Mesenchymal stem cell (in vitro differentiated cells and primary cell): ENCODE results near the gene FBXO34.

Experiments used
- DNase-seq: peaks from one replicate; pipeline ENCODE4 v3.0.0-alpha.2; 2013
- H2AFZ ChIP-seq: one replicate; pipeline ENCODE4 v1.6.1; 2013; ENCODE audit warnings: low read depth, mild to moderate bottlenecking, control low read depth, inconsistent platforms, low read length, moderate library complexity
- H2AK5ac ChIP-seq: 2 replicates; pipeline ENCODE4 v1.6.1; 2013; ENCODE audit warnings: low read length, moderate library complexity, mild to moderate bottlenecking, inconsistent platforms; ENCODE audit not compliant: severe bottlenecking
- H2BK120ac ChIP-seq: one replicate; pipeline ENCODE4 v1.6.1; 2013; ENCODE audit warnings: low read depth, mild to moderate bottlenecking, inconsistent platforms, low read length, moderate library complexity
- H2BK12ac ChIP-seq, 2 experiments: one replicate each; pipeline ENCODE4 v1.6.1; 2013; ENCODE audit warnings: inconsistent platforms in 2 of 2, low read length in 2 of 2, mild to moderate bottlenecking in 2 of 2, moderate library complexity in 2 of 2, control low read depth in 1 of 2
- H2BK15ac ChIP-seq: one replicate; pipeline ENCODE4 v1.6.1; 2013; ENCODE audit warnings: mild to moderate bottlenecking, low read depth, inconsistent platforms; ENCODE audit not compliant: poor library complexity, severe bottlenecking
- H2BK5ac ChIP-seq: 2 replicates; pipeline ENCODE4 v1.6.1; 2013; ENCODE audit warnings: low read depth, mild to moderate bottlenecking, low read length, control low read depth, inconsistent platforms; ENCODE audit not compliant: poor library complexity, severe bottlenecking
- H3K14ac ChIP-seq, 2 experiments: one replicate each; pipeline ENCODE4 v1.6.1; 2013; ENCODE audit warnings: inconsistent platforms in 2 of 2, low read length in 2 of 2, control low read depth in 1 of 2, mild to moderate bottlenecking in 1 of 2, moderate library complexity in 1 of 2
- H3K18ac ChIP-seq, 2 experiments: one replicate each; pipeline ENCODE4 v1.6.1; 2013; ENCODE audit warnings: inconsistent platforms in 2 of 2, low read length in 2 of 2, control low read depth in 1 of 2, low read depth in 1 of 2, mild to moderate bottlenecking in 1 of 2
- H3K23ac ChIP-seq, 2 experiments: one replicate each; pipeline ENCODE4 v1.6.1; 2013; ENCODE audit warnings: inconsistent platforms in 2 of 2, low read length in 2 of 2, mild to moderate bottlenecking in 2 of 2, moderate library complexity in 2 of 2, control low read depth in 1 of 2
- H3K27ac ChIP-seq: 2 replicates; pipeline ENCODE4 v1.5.1; 2013; ENCODE audit warnings: mild to moderate bottlenecking, moderate library complexity, low read length, control low read depth, inconsistent platforms; ENCODE audit not compliant: poor library complexity, severe bottlenecking
- H3K27me3 ChIP-seq, 2 experiments: 2 replicates each; pipeline versions ENCODE4 v1.6.1 to v1.7.0; 2013; ENCODE audit warnings: low read length in 2 of 2, mild to moderate bottlenecking in 2 of 2, moderate library complexity in 2 of 2, control low read depth in 1 of 2, inconsistent platforms in 1 of 2; ENCODE audit not compliant: control insufficient read depth in 1 of 2, insufficient read depth in 1 of 2
- H3K36me3 ChIP-seq, 2 experiments: 2 replicates each; pipeline versions ENCODE4 v1.6.1 to v1.7.0; 2013; ENCODE audit warnings: low read length in 2 of 2, control low read depth in 1 of 2, inconsistent platforms in 1 of 2, low read depth in 1 of 2, mild to moderate bottlenecking in 1 of 2; ENCODE audit not compliant: insufficient read depth in 2 of 2, control insufficient read depth in 1 of 2
- H3K4ac ChIP-seq, 2 experiments: one replicate each; pipeline ENCODE4 v1.6.1; 2013; ENCODE audit warnings: inconsistent platforms in 2 of 2, low read length in 2 of 2, mild to moderate bottlenecking in 2 of 2, moderate library complexity in 2 of 2, control low read depth in 1 of 2, low read depth in 1 of 2
- H3K4me1 ChIP-seq: 2 replicates; pipeline ENCODE4 v1.6.1; 2013; ENCODE audit warnings: low read depth, low read length, control low read depth; ENCODE audit not compliant: control insufficient read depth, insufficient read depth
- H3K4me2 ChIP-seq: 2 replicates; pipeline ENCODE4 v1.6.1; 2013; ENCODE audit warnings: low read length, mild to moderate bottlenecking, inconsistent platforms; ENCODE audit not compliant: poor library complexity, severe bottlenecking
- H3K4me3 ChIP-seq, 2 experiments: 2 replicates each; pipeline versions ENCODE4 v1.5.1 to v1.7.0; 2013; ENCODE audit warnings: low read length in 2 of 2, mild to moderate bottlenecking in 2 of 2, control low read depth in 1 of 2, low read depth in 1 of 2; ENCODE audit not compliant: insufficient read depth in 1 of 2
- H3K79me1 ChIP-seq: replicated peaks from 2 replicates; pipeline ENCODE4 v1.6.1; 2013; ENCODE audit warnings: mild to moderate bottlenecking, control low read depth, low read length, inconsistent platforms; ENCODE audit not compliant: poor library complexity, severe bottlenecking
- H3K9ac ChIP-seq: 2 replicates; pipeline ENCODE4 v1.7.0; 2013; ENCODE audit warnings: mild to moderate bottlenecking, low read length, moderate library complexity
- H3K9me3 ChIP-seq: 2 replicates; pipeline ENCODE4 v1.7.0; 2013; ENCODE audit warnings: mild to moderate bottlenecking, low read length; ENCODE audit not compliant: control insufficient read depth
- H4K8ac ChIP-seq: one replicate; pipeline ENCODE4 v1.6.1; 2013; ENCODE audit warnings: inconsistent platforms, mild to moderate bottlenecking, low read length, moderate library complexity
- H4K91ac ChIP-seq: one replicate; pipeline ENCODE4 v1.6.1; 2013; ENCODE audit warnings: mild to moderate bottlenecking, low read length, inconsistent platforms
- WGBS: methylation state at CpG from one replicate; pipeline ENCODE4 v1.1.7; 2013; ENCODE audit warnings: mixed read lengths; 5-methylcytosine and 5-hydroxymethylcytosine counted together

FBXO34 gene

GRCh38 chr14:55356913-55357312 is 85.7 kb downstream of the FBXO34 start:
- no peak for DNase-seq
- WGBS, result 96% methylated on average over 2 of the region's 2 CpGs
- H2BK12ac ChIP-seq, result no peak overlapping the region

DNA sequence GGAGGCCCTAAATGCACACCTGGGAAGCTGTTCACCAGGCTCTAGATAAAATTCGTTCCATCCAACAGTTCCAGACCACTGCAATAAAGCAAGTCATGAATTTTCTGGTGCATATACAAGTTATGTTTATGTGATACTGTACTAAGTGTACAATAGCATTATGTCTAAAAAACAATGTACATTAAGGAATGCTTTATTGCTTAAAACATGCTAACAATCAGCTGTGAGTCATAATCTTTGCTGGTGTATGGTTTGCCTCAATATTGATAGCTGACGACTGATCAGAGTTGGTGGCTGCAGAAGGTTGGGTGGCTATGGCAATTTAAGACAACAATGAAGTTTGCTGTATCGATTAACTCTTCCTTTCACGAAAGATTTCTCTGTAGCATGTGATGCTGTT is 88.1 kb downstream of the FBXO34 start:
- no peak overlapping the region for H3K27ac ChIP-seq
- H3K27me3 ChIP-seq, result no peaks in the 10 kb centered on the region
- no peak overlapping the region for H3K14ac ChIP-seq
- H2BK120ac ChIP-seq, result no peak overlapping the region
- H2AK5ac ChIP-seq, result no peak overlapping the region
- no peak overlapping the region for H3K4me3 ChIP-seq
- WGBS, result 55% methylated on average over 1 of the region's 4 CpGs
- no peak overlapping the region for H2AFZ ChIP-seq
- H2BK15ac ChIP-seq, result no peak overlapping the region
- H4K8ac ChIP-seq, result no peak overlapping the region
- DNase-seq, result peak; percentile 17
- peaks cover 33% of the 10 kb centered on the region for H3K79me1 ChIP-seq
- H3K4ac ChIP-seq, result no peak overlapping the region
- no peak overlapping the region for H3K18ac ChIP-seq
- H2BK12ac ChIP-seq, result no peak overlapping the region
- no peak overlapping the region for H4K91ac ChIP-seq
- H3K36me3 ChIP-seq, result peaks cover 28 to 29% of the 10 kb centered on the region in 2 experiments
- H3K9ac ChIP-seq, result no peak overlapping the region
- no peak overlapping the region for H3K4me2 ChIP-seq
- no peak overlapping the region for H3K23ac ChIP-seq
- H3K9me3 ChIP-seq, result no peaks in the 10 kb centered on the region
- H2BK5ac ChIP-seq, result no peak overlapping the region
- peaks cover 2% of the 10 kb centered on the region for H3K4me1 ChIP-seq

More at GRCh38 chr14:55356913-55357312, 85.7 kb downstream of the FBXO34 start:
- H3K79me1 ChIP-seq, result peaks cover 42% of the 10 kb centered on the region
- no peak overlapping the region for H3K9ac ChIP-seq
- no peak overlapping the region for H3K4me3 ChIP-seq
- H3K4me2 ChIP-seq, result no peak overlapping the region
- no peak overlapping the region for H3K4ac ChIP-seq
- H3K9me3 ChIP-seq, result no peaks in the 10 kb centered on the region
- no peak overlapping the region for H2AFZ ChIP-seq
- no peak overlapping the region for H2BK5ac ChIP-seq
- H3K23ac ChIP-seq, result no peak overlapping the region
- H2BK15ac ChIP-seq, result no peak overlapping the region
- no peak overlapping the region for H2AK5ac ChIP-seq
- no peak overlapping the region for H3K14ac ChIP-seq
- H3K27ac ChIP-seq, result no peak overlapping the region
- no peaks in the 10 kb centered on the region for H3K27me3 ChIP-seq
- no peak overlapping the region for H4K8ac ChIP-seq
- H3K18ac ChIP-seq, result no peak overlapping the region
- peaks cover 29 to 34% of the 10 kb centered on the region in 2 experiments for H3K36me3 ChIP-seq
- H4K91ac ChIP-seq, result no peak overlapping the region
- H2BK120ac ChIP-seq, result no peak overlapping the region
- peaks cover 4% of the 10 kb centered on the region for H3K4me1 ChIP-seq

DNA sequence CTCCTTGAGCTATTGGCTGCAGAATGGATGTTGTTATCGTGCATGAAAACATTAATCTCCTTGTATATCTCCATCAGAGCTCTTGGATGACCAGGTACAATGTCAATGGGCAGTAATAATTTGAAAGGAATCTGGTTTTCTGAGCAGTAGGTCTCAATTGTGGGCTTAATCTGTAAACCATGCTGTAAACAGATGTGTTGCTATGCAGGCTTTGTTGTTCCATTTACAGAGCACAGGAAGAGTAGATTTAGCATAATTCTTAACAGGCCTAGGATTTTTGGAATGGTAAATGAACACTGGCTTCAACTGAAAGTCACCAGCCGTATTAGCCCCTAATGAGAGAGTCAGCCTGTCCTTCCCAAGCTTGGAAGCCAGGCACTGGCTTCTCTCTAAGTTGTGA is 90.0 kb downstream of the FBXO34 start:
- no peak for DNase-seq
- no peak overlapping the region for H3K23ac ChIP-seq
- H3K36me3 ChIP-seq, result peaks cover 23% of the 10 kb centered on the region in 2 experiments
- H2AFZ ChIP-seq, result no peak overlapping the region
- no peak overlapping the region for H2BK15ac ChIP-seq
- no peak overlapping the region for H2AK5ac ChIP-seq
- no peaks in the 10 kb centered on the region for H3K9me3 ChIP-seq
- H3K4ac ChIP-seq, result no peak overlapping the region
- no peak overlapping the region for H2BK5ac ChIP-seq
- H3K79me1 ChIP-seq, result peaks cover 17% of the 10 kb centered on the region
- H2BK120ac ChIP-seq, result no peak overlapping the region
- no peak overlapping the region for H3K18ac ChIP-seq
- no peak overlapping the region for H4K8ac ChIP-seq
- peaks cover 2% of the 10 kb centered on the region for H3K4me1 ChIP-seq
- 80% methylated on average over 2 of the region's 2 CpGs for WGBS
- H3K27ac ChIP-seq, result no peak overlapping the region
- no peaks in the 10 kb centered on the region for H3K27me3 ChIP-seq
- H3K4me2 ChIP-seq, result no peak overlapping the region
- no peak overlapping the region for H2BK12ac ChIP-seq
- no peak overlapping the region for H3K4me3 ChIP-seq
- no peak overlapping the region for H3K14ac ChIP-seq
- H4K91ac ChIP-seq, result no peak overlapping the region
- no peak overlapping the region for H3K9ac ChIP-seq

- H3K23ac ChIP-seq, result no peak overlapping the region
- no peak overlapping the region for H2BK12ac ChIP-seq
- H3K9me3 ChIP-seq, result no peaks in the 10 kb centered on the region
- no peak overlapping the region for H4K8ac ChIP-seq
- no peak overlapping the region for H2BK120ac ChIP-seq
- H2BK15ac ChIP-seq, result no peak overlapping the region
- no peak overlapping the region for H3K18ac ChIP-seq
- H2BK5ac ChIP-seq, result no peak overlapping the region
- H2AFZ ChIP-seq, result no peak overlapping the region
- H3K27ac ChIP-seq, result no peak overlapping the region
- no peak overlapping the region for H3K9ac ChIP-seq
- no peak overlapping the region for H3K4ac ChIP-seq
- H3K36me3 ChIP-seq, result peaks cover 29 to 62% of the 10 kb centered on the region in 2 experiments
- H3K27me3 ChIP-seq, result no peaks in the 10 kb centered on the region
- peaks cover 6% of the 10 kb centered on the region for H3K79me1 ChIP-seq
- H3K4me3 ChIP-seq, result no peak overlapping the region
- DNase-seq, result peak; percentile 64
- peaks cover 2% of the 10 kb centered on the region for H3K4me1 ChIP-seq
- no peak overlapping the region for H3K4me2 ChIP-seq
- 58% methylated on average over 1 of the region's 3 CpGs for WGBS
- no peak overlapping the region for H3K14ac ChIP-seq
- no peak overlapping the region for H4K91ac ChIP-seq
- no peak overlapping the region for H2AK5ac ChIP-seq
Measured at GRCh38 chr14:55366271-55366670, 95.0 kb downstream of the FBXO34 start.
